MCF 10A (cell line): Measurements from ENCODE around the gene IQCK. TPM values are rescaled to one million over a fixed set of nuclear protein-coding genes. Genes with fewer than 3 reads are reported as not detected.
A peak's percentile ranks its signal among the peaks of the same experiment; 100 is the strongest.

ENCODE experiments used
- BruUV-seq: library from RNA; stranded (reverse); fragments of 400-500 nt; replicated peaks from 2 replicates; lab custom pipeline; 2021; lab: Mats Ljungman, UMichigan
- CTCF ChIA-PET: fragments of 300-600 bp; sonication (Branson Sonifier 250); formaldehyde crosslinking; extraction: SDS; loops from one replicate; lab custom pipeline; 2021; ENCODE audit warnings: antibody characterized with exemption, inconsistent platforms; lab: Yijun Ruan, JAX
- POLR2A ChIA-PET: fragments of 300-600, 350-650 bp; sonication (Branson Sonifier 250); formaldehyde crosslinking; extraction: SDS; loops from one replicate; lab custom pipeline; 2020; ENCODE audit warnings: antibody characterized with exemption, inconsistent platforms; lab: Yijun Ruan, JAX
- DNase-seq: peaks from one replicate; pipeline ENCODE4 v3.0.0-alpha.2; 2018; ENCODE audit not compliant: unreplicated experiment
- H3K27ac Mint-ChIP-seq: one replicate; pipeline ENCODE4 v1.8.0; 2022; ENCODE audit warnings: mild to moderate bottlenecking, low read depth, mixed read lengths; ENCODE audit not compliant: unreplicated experiment
- H3K27me3 Mint-ChIP-seq: one replicate; pipeline ENCODE4 v1.8.0; 2022; ENCODE audit warnings: mixed read lengths; ENCODE audit not compliant: insufficient read depth, unreplicated experiment
- H3K36me3 Mint-ChIP-seq: one replicate; pipeline ENCODE4 v1.8.0; 2022; ENCODE audit warnings: mild to moderate bottlenecking, moderate library complexity, mixed read lengths; ENCODE audit not compliant: insufficient read depth, unreplicated experiment
- H3K4me1 Mint-ChIP-seq: one replicate; pipeline ENCODE4 v1.8.0; 2022; ENCODE audit warnings: mixed read lengths; ENCODE audit not compliant: insufficient read depth, unreplicated experiment
- H3K4me3 Mint-ChIP-seq: one replicate; pipeline ENCODE4 v1.8.0; 2022; ENCODE audit warnings: mild to moderate bottlenecking, moderate library complexity, mixed read lengths; ENCODE audit not compliant: unreplicated experiment
- H3K9me3 Mint-ChIP-seq: one replicate; pipeline ENCODE4 v1.8.0; 2022; ENCODE audit warnings: mixed read lengths; ENCODE audit not compliant: unreplicated experiment
- intact Hi-C: fragments of 100-400 bp; cut with micrococcal nuclease; formaldehyde crosslinking; loops from 2 replicates; pipeline ENCODE4 v1.14.1; 2022
- total RNA-seq: library from RNA; stranded (reverse); gene quantifications from 2 replicates; pipeline ENCODE4 v1.2.3, GENCODE V29; 2022
- TF ChIP-seq, protein P1 (sequence below): fragments of 200-600 bp; IDR thresholded peaks from one replicate; pipeline ENCODE4 v1.8.0; 2022; ENCODE audit warnings: antibody characterized with exemption, mild to moderate bottlenecking; ENCODE audit not compliant: unreplicated experiment

Gene IQCK
- total RNA-seq, 1 experiment from 2014 or later = 5.9 TPM

DNA sequence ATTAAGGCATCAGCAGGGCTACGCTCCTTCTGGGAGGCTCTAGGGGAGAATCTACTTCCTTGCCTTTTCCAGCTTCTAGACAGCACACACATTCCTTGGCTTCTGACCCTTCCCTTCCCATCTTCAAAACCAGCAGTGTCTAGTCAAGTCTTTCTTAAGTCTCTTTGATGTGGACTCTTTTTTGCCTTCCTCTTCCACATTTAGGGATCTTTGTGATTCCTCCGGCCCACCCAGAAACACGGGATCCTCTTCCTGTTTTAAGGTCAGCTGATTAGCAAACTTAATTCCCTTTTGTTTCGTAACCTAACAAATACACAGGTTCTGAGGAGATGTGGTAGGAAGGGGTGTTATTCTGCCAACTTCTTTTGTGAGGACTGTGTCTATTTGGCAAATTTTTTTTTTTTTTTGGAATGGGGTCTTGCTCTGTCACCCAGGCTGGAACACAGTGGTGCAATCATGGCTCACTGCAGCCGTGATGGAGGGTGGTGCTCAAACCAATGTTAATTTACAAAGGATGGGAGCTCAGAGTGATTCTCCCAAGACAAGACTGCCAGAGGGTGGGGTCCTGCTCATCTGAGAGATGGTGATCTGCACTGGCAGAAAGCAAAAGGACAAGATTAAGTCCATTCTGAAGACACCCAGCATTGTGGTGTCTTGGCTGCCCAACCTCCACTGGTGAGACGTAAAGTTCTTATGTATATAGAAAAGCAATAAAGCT is 14.7 kb upstream of the IQCK start:
- Mint-ChIP-seq H3K36me3 (peaks cover 78% of the 10 kb centered on the region), H3K27ac (no peak overlapping the region), H3K27me3 (no peaks in the 10 kb centered on the region), H3K4me3 (no peak overlapping the region), H3K4me1 (peaks cover 19% of the 10 kb centered on the region), H3K9me3 (no peaks in the 10 kb centered on the region)
- DNase-seq = no peak
- BruUV-seq = no TSS peak
- TF ChIP-seq, protein P1, sequence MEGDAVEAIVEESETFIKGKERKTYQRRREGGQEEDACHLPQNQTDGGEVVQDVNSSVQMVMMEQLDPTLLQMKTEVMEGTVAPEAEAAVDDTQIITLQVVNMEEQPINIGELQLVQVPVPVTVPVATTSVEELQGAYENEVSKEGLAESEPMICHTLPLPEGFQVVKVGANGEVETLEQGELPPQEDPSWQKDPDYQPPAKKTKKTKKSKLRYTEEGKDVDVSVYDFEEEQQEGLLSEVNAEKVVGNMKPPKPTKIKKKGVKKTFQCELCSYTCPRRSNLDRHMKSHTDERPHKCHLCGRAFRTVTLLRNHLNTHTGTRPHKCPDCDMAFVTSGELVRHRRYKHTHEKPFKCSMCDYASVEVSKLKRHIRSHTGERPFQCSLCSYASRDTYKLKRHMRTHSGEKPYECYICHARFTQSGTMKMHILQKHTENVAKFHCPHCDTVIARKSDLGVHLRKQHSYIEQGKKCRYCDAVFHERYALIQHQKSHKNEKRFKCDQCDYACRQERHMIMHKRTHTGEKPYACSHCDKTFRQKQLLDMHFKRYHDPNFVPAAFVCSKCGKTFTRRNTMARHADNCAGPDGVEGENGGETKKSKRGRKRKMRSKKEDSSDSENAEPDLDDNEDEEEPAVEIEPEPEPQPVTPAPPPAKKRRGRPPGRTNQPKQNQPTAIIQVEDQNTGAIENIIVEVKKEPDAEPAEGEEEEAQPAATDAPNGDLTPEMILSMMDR = no peak
- CTCF ChIA-PET = interaction anchor here (0.6 to 1.3 kb wide), 5 partner anchors 10 to 185 kb away, joined by 3 to 5 read pairs (median 4); no protein-coding TSS in a partner anchor
- POLR2A ChIA-PET = no interaction called here
- intact Hi-C loops = no loop called here

DNA sequence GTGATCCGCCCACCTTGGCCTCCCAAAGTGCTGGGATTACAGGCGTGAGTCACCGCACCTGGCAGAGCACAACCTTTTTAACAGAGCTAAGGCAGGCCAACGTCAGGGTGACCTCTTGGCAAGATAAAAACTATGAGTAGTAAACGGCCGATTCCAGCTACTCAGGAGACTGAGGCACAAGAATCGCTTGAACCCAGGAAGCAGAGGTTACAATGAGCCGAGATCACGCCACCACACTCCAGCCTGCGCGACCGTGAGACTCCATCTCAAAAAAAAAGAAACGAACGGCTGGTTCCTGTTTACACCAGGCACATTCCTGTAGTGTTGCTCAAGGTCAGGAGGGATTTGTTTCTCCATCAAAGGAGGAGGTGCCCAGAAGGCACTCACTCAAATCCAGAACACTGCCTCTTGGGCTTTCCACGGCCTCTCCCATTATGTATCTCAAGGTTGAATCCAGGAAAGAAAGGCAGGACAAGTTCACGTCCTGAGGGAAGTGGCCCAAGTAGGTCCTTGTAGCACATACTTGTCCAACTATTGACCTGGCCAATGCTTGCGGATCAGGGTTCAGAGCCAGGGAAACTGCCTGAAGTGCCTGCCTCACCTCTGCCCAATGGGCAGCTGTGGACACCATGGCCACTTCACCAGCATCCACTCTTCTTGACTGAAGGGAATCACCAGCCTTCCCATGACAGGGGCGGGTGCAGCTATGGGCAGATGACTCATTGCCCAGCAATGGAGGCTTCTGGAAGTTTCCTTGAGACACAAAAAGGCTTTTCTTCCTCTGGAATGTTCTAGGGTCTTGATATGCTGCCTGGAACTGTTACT is 13.5 kb upstream of the IQCK start:
- peak; percentile 31 for DNase-seq
- Mint-ChIP-seq H3K9me3 (no peaks in the 10 kb centered on the region), H3K4me3 (no peak overlapping the region), H3K4me1 (peaks cover 14% of the 10 kb centered on the region), H3K27me3 (no peaks in the 10 kb centered on the region), H3K27ac (peak overlapping the region; percentile 75), H3K36me3 (peaks cover 74% of the 10 kb centered on the region)
- TF ChIP-seq, protein P1 = no peak
- POLR2A ChIA-PET = interaction anchor here (0.6 to 2.2 kb wide), 4 partner anchors 8 to 33 kb away, joined by 3 to 8 read pairs (median 3); partner anchors contain the start of genes IQCK and KNOP1
- BruUV-seq = no TSS peak
- intact Hi-C loops = no loop called here
- CTCF ChIA-PET = interaction anchor here (1.0 to 1.3 kb wide), 3 partner anchors 103 to 182 kb away, joined by 3 to 4 read pairs (median 3); no protein-coding TSS in a partner anchor

DNA sequence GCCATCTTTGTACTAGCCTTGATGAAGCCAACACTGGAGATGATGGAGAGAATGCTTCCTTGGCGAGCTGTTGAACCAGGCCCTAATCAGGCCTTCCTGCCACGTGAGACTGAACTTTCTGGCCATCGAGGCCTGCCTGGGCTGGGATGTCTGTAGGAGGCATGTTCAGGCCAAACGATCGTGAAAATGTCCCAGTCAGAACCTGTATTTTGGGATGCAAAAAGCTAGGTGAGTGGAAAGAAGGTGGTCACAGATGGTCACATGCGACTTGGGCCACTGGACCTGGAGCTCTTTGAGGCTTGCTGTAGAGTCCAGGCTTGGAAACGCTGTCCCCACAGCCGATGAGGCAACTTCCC is 12.9 kb upstream of the IQCK start:
- H3K4me3 Mint-ChIP-seq = no peak overlapping the region
- POLR2A ChIA-PET = interaction anchor here (0.6 to 2.2 kb wide), 4 partner anchors 9 to 33 kb away, joined by 3 to 8 read pairs (median 3); partner anchors contain the start of genes IQCK and KNOP1
- H3K27me3 Mint-ChIP-seq = no peaks in the 10 kb centered on the region
- H3K36me3 Mint-ChIP-seq = peaks cover 75% of the 10 kb centered on the region
- peaks cover 12% of the 10 kb centered on the region for H3K4me1 Mint-ChIP-seq
- TF ChIP-seq, protein P1 = no peak
- H3K27ac Mint-ChIP-seq = peak overlapping the region; percentile 75
- CTCF ChIA-PET = interaction anchor here (1.0 kb wide), 1 partner anchor 150 kb away, joined by 3 read pairs; no protein-coding TSS in a partner anchor
- DNase-seq = no peak
- BruUV-seq = no TSS peak
- no peaks in the 10 kb centered on the region for H3K9me3 Mint-ChIP-seq
- intact Hi-C loops = no loop called here

DNA sequence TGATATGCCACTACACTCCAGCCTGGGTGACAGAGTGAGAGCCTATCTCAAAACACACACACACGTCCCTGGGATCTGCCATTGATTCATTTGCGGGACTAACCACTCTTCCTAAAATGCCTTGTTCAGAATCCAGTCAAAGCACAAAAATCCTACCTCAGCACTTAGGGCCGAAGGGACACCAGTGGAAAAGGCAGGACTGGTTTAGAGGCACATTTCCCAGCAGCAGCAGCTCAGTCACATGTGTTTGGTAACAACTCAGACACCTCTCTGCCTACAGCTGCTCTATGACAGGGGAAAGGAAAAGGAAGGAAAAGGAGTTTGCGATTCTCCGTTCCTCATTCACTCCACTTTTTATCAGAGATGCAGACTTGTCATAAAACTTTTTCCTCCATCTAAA is 12.2 kb upstream of the IQCK start:
- H3K36me3 Mint-ChIP-seq = peaks cover 75% of the 10 kb centered on the region
- H3K4me1 Mint-ChIP-seq = peaks cover 5% of the 10 kb centered on the region
- H3K27ac Mint-ChIP-seq = no peak overlapping the region
- POLR2A ChIA-PET = interaction anchor here (2.2 kb wide), 1 partner anchor 10 kb away, joined by 8 read pairs; no protein-coding TSS in a partner anchor
- BruUV-seq = no TSS peak
- TF ChIP-seq, protein P1 = no peak
- intact Hi-C loops = no loop called here
- no peak overlapping the region for H3K4me3 Mint-ChIP-seq
- DNase-seq = no peak
- no peaks in the 10 kb centered on the region for H3K9me3 Mint-ChIP-seq
- H3K27me3 Mint-ChIP-seq = no peaks in the 10 kb centered on the region
- CTCF ChIA-PET = interaction anchor here (0.6 to 1.0 kb wide), 2 partner anchors 151 to 193 kb away, joined by 3 read pairs; no protein-coding TSS in a partner anchor
